Fibroblast of peridontal ligament (primary cell): Measurements from ENCODE around the gene FLRT2.
A peak's percentile ranks its signal among the peaks of the same experiment; 100 is the strongest.

ENCODE experiments used
- DNase-seq: peaks from one replicate; pipeline ENCODE4 v3.0.0-alpha.2; 2010; ENCODE audit errors: extremely low read depth

Gene FLRT2

GRCh38 chr14:85529803-85530574 is at the start of gene FLRT2:
TSS of gene FLRT2 (plus strand) at chr14:85530144. CDS start at chr14:85621515, 91,371 bp downstream.
- peak; percentile 77 for DNase-seq

GRCh38 chr14:85481471-85481870 is 48.5 kb upstream of the FLRT2 start:
- no peak for DNase-seq

- DNase-seq: no peak
Observed at GRCh38 chr14:85482552-85482951, 47.4 kb upstream of the FLRT2 start.

GRCh38 chr14:85483037-85483436 is 46.9 kb upstream of the FLRT2 start:
- no peak for DNase-seq

GRCh38 chr14:85483652-85484051 is 46.3 kb upstream of the FLRT2 start:
- DNase-seq: no peak

- peak; percentile 87 for DNase-seq
Observed at GRCh38 chr14:85487215-85487614, 42.7 kb upstream of the FLRT2 start.

- no peak for DNase-seq
Observed at GRCh38 chr14:85501751-85502150, 28.2 kb upstream of the FLRT2 start.

- no peak for DNase-seq
Observed at GRCh38 chr14:85508863-85509262, 21.1 kb upstream of the FLRT2 start.

- no peak for DNase-seq
Observed at GRCh38 chr14:85512451-85512850, 17.5 kb upstream of the FLRT2 start.

- DNase-seq: no peak
Observed at GRCh38 chr14:85514487-85514886, 15.5 kb upstream of the FLRT2 start.

GRCh38 chr14:85516239-85517113 is 13.5 kb upstream of the FLRT2 start:
- peak; percentile 94 for DNase-seq

GRCh38 chr14:85517114-85517688 is 12.7 kb upstream of the FLRT2 start:
- no peak for DNase-seq

GRCh38 chr14:85519661-85520305 is 10.2 kb upstream of the FLRT2 start:
- DNase-seq: no peak

- DNase-seq: no peak
Observed at GRCh38 chr14:85520581-85520980, 9.4 kb upstream of the FLRT2 start.

- DNase-seq: no peak
Observed at GRCh38 chr14:85523624-85524023, 6.3 kb upstream of the FLRT2 start.

GRCh38 chr14:85527006-85527405 is 2.9 kb upstream of the FLRT2 start:
- peak; percentile 88 for DNase-seq

- DNase-seq: peak; percentile 43
Observed at GRCh38 chr14:85527445-85528035, 2.4 kb upstream of the FLRT2 start.

- peak; percentile 94 for DNase-seq
Observed at GRCh38 chr14:85528080-85528896, 1.7 kb upstream of the FLRT2 start.

GRCh38 chr14:85528897-85529631 is 880 bp upstream of the FLRT2 start:
- DNase-seq: peak; percentile 81

GRCh38 chr14:85530626-85531025 is 682 bp downstream of the FLRT2 start:
- no peak for DNase-seq
